Inferior parietal cortex (tissue), 1 donor: ENCODE results near the gene LRP1-AS.
A peak's percentile ranks its signal among the peaks of the same experiment; 100 is the strongest.

Source experiments
- DNase-seq: peaks from one replicate; pipeline ENCODE4 v3.0.0-alpha.2; 2016; ENCODE audit errors: extremely low spot score

Gene LRP1-AS

GRCh38 chr12:57180321-57180989 is 33.0 kb upstream of the LRP1-AS start:
- no peak for DNase-seq

GRCh38 chr12:57179331-57180086 is 32.1 kb upstream of the LRP1-AS start:
- DNase-seq, result no peak

- DNase-seq, result no peak
Observed at GRCh38 chr12:57178213-57178612, 30.8 kb upstream of the LRP1-AS start.

DNA sequence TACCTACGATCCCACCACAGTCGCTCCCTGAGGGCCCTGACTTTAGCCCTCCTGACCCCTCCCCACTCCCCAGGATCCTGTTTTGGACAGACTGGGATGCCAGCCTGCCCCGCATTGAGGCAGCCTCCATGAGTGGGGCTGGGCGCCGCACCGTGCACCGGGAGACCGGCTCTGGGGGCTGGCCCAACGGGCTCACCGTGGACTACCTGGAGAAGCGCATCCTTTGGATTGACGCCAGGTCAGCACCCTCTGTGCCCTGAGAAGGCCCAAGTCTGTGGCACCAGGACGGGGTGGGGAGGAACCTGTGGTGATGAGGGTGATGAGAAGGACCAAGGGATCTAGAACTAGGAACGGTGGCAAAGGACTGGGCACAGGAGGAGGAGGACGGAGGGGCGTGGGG is 29.9 kb upstream of the LRP1-AS start:
- no peak for DNase-seq

DNA sequence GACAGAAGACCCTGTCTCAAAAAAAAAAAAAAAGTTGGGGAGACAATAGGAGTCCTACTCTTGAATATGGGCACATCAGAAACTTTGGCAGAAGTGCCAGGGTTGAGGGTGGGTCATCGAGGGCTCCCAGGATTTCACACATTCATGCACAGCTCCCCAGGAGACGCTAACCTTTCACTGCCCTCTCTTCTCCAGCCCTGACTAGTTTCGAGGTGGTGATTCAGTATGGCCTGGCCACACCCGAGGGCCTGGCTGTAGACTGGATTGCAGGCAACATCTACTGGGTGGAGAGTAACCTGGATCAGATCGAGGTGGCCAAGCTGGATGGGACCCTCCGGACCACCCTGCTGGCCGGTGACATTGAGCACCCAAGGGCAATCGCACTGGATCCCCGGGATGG is 29.4 kb upstream of the LRP1-AS start:
- no peak for DNase-seq

DNA sequence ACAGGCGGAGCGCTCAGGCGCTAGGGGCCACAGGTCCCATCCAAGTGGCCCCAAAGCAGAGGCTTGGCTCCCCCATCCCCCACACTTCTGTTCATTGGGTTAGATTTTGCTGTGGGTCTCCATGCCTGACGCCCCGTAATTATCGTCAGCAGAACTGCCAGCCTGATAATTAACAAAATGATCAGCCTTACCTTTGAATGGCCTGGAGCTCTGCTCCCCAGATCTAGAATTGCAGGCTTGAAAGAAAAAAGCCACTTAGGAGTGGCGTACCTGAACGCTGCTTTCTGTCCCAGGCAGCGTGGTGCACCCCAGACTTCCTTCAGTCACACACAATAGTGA is 28.7 kb upstream of the LRP1-AS start:
- DNase-seq, result no peak

DNA sequence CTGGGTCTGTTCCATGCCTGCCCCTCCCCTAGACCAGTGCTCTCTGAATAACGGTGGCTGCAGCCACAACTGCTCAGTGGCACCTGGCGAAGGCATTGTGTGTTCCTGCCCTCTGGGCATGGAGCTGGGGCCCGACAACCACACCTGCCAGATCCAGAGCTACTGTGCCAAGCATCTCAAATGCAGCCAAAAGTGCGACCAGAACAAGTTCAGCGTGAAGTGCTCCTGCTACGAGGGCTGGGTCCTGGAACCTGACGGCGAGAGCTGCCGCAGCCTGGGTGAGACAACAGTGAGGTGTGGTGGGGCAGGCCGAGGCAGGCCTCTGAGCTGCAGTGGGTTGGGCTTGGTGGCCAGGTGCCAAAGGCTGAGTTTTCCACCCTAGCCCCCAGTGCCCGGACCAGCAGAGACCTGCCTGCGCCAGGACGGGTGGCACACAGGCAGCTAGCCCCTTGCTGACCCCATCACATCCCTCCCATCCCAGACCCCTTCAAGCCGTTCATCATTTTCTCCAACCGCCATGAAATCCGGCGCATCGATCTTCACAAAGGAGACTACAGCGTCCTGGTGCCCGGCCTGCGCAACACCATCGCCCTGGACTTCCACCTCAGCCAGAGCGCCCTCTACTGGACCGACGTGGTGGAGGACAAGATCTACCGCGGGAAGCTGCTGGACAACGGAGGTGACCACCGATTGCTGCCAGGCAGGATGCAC is 28.2 kb upstream of the LRP1-AS start:
- DNase-seq, result peak; percentile 79

DNA sequence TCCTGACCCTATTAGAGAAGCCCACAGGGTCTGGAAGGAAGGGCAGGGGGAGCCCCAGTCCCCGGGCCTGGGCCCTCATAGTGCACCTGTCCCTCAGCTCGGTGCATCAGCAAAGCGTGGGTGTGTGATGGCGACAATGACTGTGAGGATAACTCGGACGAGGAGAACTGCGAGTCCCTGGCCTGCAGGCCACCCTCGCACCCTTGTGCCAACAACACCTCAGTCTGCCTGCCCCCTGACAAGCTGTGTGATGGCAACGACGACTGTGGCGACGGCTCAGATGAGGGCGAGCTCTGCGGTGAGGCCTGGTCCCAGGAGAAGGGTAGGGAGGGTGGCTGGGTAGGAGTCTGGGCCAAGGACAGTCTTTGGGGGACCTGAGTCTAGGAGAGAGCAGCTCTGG is 26.3 kb upstream of the LRP1-AS start:
- no peak for DNase-seq

DNA sequence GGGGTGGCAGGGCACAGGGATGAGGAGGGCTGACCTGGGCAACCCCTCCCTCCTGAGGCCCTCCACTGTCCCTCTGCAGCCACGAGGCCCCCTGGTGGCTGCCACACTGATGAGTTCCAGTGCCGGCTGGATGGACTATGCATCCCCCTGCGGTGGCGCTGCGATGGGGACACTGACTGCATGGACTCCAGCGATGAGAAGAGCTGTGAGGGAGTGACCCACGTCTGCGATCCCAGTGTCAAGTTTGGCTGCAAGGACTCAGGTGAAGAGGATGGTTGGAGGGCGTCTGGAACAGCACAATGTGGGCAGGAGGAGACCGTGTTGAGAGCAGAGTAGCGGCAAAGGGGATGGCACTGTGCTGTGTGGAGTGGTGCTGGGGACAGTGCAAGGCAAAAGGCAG is 25.7 kb upstream of the LRP1-AS start:
- no peak for DNase-seq

GRCh38 chr12:57171668-57172067 is 24.2 kb upstream of the LRP1-AS start:
- no peak for DNase-seq

- no peak for DNase-seq
Observed at GRCh38 chr12:57170927-57171326, 23.5 kb upstream of the LRP1-AS start.

DNA sequence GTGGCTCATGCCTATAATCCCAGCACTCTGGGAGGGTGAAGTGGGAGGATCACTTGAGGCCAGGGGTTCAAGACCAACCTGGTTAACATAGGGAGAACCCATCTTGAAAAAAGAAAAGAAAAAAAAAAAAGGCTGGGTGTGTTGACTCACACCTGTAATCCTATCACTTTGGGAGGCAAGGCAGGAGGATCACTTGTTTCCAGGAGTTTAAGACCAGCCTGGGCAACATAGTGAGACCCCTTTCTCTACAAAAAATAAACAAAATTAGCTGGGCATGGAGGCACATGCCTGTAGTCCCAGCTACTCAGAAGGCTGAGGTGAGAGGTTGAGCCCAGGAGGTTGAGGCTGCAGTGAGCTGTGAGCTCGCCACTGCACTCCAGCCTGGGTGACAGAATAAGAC is 23.0 kb upstream of the LRP1-AS start:
- DNase-seq, result no peak

- no peak for DNase-seq
Observed at GRCh38 chr12:57169969-57170368, 22.6 kb upstream of the LRP1-AS start.

DNA sequence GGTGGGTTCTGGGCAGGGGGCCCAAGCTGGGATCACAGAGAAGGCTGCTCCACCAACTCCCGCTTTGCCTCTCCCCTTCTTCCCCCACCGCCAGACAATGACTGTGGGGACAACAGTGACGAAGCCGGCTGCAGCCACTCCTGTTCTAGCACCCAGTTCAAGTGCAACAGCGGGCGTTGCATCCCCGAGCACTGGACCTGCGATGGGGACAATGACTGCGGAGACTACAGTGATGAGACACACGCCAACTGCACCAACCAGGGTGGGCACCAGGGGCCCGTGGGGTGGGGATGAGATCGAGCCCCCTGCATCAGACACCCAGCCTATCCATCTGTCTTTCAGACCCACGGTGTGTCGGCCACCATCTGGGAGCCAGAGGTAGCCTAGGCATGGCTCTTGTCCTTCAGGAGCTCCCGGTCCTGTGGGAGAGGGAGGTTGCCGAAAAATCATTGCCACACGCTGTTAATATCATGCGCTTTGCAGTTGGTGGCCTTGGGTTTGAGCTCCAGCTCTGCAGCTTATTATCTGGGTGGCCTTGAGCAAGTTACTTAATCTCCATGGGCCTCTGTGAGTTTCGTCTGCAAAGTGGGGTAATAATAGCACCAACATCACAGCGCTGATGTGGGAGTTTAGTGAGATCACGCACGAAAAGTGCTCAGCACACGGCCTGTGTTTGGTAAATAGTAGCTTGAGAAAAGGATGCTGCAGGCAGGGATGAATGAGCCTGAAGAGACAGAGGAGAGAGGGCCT is 21.8 kb upstream of the LRP1-AS start:
- DNase-seq, result no peak

GRCh38 chr12:57168058-57168457 is 20.6 kb upstream of the LRP1-AS start:
- no peak for DNase-seq

- no peak for DNase-seq
Observed at GRCh38 chr12:57166971-57167371, 19.6 kb upstream of the LRP1-AS start.

DNA sequence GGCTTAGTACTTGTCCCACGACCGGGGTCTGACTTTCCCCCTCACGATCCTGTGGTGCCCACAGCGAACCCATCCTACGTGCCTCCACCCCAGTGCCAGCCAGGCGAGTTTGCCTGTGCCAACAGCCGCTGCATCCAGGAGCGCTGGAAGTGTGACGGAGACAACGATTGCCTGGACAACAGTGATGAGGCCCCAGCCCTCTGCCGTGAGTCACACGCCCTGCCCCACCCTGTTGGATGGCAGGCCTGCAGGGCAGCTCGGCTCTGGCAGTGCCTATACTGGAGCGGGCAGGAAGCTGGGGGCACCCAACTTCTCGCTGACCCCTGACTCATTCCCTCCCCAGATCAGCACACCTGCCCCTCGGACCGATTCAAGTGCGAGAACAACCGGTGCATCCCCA is 18.3 kb upstream of the LRP1-AS start:
- no peak for DNase-seq

- DNase-seq, result no peak
Observed at GRCh38 chr12:57164966-57165625, 17.7 kb upstream of the LRP1-AS start.

GRCh38 chr12:57164454-57164853 is 17.0 kb upstream of the LRP1-AS start:
- DNase-seq, result no peak

- DNase-seq, result no peak
Observed at GRCh38 chr12:57162553-57163125, 15.2 kb upstream of the LRP1-AS start.

DNA sequence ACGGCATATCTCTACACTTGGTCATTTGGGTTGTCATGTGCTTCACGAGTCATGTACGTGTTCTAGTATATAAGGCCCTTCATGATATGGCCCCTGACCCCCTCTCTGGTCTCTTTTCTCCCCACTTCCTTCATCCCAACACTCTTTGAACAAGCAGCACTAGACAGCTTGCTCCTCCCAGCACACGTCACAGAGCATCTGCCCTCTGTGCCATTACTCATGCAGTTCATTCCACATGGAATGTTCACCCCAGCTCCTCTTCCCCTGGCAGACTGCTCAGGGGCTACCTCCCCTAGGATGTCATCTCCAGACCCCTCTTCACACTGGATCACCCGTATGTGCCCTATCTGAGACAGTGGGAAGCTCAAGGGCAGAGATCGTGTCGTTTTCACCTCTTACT is 14.1 kb upstream of the LRP1-AS start:
- no peak for DNase-seq
